ENCODE results near the gene C5orf22.
"Not testable (repeated sequence)": the region's sequence is repeated elsewhere in the genome, so short reads cannot be mapped to it uniquely, and the experiment has no call there.

C5orf22 gene

DNA sequence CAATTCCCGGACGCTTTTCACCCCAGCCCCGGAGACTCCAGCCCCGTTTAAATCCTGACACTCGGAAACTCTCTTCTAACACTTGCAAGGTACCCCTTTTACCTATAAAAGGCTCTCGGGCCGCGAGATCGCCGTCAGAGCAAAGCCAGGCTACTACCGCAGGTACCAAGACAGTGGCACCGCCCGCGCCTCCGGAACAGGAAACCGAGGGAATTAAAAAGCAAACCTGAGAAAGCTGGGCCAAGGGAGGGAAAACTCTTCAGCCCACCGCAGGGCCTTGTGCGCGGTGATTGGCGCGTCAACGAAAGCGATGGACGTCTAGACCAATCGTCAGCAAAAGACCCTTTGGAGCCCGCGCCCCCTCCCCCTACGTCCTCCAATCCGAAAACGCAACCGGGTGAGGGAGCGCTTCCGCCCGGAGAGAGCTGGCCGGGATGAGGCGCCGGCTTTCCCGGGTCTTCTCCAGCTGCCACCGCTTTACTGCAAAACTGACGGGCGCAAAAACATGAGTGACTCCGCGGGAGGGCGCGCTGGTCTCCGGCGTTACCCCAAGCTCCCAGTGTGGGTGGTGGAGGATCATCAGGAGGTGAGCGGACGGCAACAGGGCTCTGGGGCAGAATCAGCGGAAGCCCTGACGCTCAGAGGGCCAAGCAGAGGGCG is at the start of gene C5orf22, which contains the start of gene DROSHA:
Gene C5orf22 (plus strand): TSS at position 414 of the 660 bp plus-strand sequence. CDS start 92 bp downstream, at position 506.
Gene DROSHA (minus strand): TSS at position 206 of the 660 bp plus-strand sequence. CDS start 3,034 bp downstream, outside the sequence.
- peak; percentile 90 to 93 for DNase-seq (ENCODE audit: low read depth in 2 of 2)

DNA sequence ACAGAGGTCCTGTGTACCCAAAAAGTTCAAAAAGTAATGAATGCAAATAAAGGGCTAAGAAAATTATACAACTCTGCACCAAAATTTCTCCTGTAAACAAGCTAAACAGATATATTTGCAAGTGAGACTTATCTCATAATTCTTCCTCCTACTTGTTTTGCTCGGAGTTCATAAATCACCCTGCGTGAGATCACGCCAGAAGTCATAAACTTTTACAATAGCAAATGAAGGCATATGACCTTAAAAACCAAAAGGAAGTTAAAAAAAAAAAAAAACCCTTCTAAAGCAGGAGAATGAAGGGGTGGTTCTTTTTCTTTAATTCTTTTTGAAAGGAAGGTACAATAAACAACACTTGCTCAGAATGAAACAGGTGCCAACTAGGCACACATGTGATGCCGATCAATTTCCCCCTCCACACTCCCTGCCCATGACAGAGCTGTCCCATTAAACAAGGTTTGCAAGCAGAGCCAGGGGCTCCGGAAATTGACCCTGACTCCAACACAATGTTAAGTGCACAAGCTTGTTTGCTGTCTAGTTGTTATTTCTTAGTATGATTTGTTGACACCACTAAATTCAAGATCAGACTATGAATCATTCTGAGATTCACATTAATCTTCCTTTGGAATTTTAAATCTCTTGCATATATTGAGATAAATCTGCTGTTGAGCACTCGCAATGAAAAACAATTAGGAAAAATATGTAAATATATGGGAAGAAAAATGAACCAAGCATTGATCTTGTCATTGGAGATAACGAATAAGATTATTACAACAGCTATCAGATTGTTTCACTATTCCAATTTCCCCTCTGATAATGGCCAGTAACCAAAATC is 46.5 kb upstream of the C5orf22 start:
- DNase-seq (ENCODE audit: low read depth in 2 of 2): no peak

DNA sequence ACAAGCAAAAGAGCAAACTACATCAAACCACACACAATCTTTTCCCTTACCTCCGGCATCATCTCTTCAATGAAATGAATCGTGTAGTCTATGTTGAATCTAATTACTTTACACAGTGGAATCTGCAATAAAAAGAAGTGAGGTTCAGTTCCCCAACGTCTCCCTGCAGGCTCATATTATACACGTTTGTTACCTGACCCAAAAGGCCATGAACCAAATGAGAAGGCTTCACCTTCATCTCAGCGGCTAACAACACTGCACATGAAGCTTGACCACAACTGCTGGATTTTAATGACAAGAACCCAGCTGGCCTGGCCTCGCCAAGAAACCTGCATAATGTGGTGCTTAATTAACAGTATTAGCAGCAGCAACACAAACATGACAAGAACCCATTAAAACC is 45.7 kb upstream of the C5orf22 start:
- no peak for DNase-seq (ENCODE audit: low read depth in 2 of 2)

DNA sequence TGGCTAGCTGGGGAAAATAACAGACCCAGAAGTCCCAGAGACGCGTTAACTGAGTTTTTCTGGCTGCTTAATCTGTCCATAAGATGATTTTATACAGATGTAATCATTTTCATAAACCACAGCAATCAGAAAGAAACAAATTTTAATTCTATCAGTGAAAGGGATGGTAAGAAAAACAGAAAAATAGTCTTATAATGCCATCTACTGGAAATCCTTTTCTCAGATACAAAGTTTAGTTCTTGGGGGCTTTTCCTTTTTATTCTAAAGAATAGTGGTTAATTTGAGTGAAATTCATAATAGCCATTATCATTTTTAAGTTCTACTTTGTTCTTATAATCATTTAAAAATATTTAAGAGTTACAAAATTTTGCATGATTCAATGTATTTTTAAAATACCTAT is 44.6 kb upstream of the C5orf22 start:
- no peak for DNase-seq (ENCODE audit: low read depth in 2 of 2)

DNA sequence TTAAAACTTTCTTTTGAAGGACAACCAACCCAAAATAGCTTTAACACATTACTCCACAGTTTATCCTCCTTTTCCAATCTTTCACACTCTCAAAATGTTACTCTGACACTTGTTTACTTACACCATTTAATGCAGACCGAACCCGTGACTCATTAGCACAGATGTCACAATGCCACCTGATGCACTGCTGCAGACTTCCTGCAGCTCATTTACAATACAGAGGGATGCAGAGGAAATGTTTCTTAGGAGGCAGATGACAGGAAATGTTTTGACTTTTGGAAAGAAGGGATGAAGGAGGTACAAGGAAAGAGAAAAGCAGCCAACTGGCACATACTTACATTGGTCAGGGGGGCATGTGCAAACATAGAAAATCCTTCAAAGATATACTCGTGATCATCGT is 39.2 kb upstream of the C5orf22 start:
- DNase-seq (ENCODE audit: low read depth in 2 of 2): no peak

DNA sequence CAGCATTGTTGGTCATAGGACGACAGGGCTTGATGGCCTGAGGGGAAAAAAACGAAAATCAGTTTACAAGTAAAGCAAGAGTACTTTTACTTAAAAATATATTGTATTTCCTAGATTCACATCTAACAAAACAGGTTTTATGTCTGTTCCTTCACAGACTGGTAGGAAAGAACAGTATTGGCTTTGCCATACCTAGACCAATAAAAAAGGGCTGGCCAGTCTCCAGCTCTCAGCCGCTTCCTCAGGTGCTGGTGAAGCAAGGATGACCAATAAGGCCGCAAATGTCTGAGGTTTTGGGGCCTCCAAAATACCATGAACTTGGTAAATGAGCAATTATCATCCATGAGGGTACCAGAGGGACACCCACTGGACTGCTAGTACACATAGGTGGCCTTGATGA is 36.8 kb upstream of the C5orf22 start:
- no peak for DNase-seq (ENCODE audit: low read depth in 2 of 2)

DNA sequence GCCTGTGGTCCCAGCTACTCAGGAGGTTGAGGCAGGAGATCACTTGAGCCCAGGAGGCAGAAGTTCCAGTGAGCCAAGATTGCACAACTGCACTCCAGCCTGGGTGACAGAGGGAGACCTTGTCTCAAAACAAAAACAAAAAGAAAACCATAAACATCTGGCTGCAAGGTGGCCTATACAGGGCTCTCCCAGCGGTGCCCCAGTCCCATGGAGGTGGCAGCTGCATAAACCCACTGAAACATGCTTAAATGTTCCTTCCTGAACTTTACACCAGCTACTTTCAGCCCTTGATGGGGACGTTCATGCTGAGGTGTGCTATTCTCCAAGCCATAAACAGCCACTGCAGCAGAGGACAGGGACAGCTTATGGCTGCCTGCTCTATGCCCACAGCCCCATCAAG is 35.8 kb upstream of the C5orf22 start:
- DNase-seq (ENCODE audit: low read depth in 2 of 2): no peak

DNA sequence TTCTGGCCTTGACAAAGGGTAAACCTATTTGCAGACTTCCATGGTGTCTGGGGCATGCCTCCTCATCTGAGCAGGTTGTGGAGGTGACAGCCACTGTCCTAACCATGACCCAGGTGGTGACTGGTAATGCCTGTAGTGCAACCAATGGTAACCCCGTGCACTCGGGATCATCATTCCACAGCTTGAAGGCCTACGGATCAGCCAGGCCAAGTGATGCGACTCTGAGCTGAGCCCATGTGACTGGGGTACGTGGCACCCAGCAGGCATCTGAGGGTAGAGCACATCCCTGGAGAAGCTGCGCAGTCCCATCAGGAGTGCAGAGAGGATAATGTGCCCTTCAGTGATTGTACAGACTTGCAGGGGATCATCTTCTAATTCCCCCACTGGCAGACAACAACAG is 35.2 kb upstream of the C5orf22 start:
- no peak for DNase-seq (ENCODE audit: low read depth in 2 of 2)

DNA sequence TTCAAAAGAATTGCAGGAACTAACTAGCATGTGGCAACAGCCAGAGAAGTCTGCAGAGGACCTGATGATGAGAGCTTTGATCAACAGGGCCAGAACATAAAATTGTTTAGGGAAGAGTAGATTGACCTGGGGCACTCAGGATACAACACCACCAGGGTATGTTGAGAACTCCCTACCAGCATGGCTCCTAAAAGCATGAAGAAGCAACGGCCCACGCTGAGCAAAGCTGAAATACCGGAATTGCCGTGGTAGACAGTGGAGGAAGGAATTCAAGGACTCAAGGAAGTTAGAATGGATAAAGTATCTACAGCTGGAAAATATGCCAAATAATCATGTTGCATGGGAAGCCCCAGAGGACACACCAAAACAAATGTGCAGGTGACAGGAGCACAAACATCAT is 31.8 kb upstream of the C5orf22 start:
- DNase-seq (ENCODE audit: low read depth in 2 of 2): no peak

DNA sequence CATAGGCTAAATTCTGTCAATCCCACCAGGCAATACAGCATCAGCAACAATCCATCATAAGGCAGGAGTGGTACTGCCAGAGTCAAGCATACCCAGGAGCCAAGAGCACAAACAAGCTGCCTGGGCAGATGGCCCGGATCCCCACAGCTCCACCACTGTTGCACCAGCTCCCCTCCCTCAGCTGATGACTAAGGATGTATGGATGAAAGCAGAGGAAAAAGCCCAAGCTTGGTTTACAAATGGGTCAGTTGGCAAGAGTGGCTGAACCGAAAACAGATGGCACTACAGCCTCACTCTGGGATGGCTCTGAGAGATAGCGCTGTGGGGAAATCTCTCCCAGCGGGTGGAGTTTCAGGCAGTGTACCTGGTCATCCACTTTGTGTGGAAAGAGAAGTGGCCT is 29.6 kb upstream of the C5orf22 start:
- no peak for DNase-seq (ENCODE audit: low read depth in 2 of 2)

DNA sequence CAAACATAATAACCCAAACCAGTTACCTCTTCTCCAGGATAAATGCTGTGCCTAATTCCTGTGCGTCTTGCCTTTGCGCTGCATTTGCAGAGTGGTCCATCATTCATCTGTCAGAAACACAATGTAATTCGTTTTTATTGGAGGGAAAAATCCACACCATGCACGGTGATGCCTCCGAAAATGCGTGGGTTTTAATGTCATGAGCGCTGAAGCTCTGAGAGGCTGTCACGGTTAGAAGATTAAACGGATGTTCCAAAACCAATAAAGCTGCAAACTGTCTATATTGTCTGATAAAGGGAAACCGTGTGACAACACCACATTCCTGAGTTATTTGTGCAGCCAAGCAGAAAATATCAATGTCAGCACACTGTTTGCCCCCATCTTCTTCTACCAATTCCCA is 27.6 kb upstream of the C5orf22 start:
- no peak for DNase-seq (ENCODE audit: low read depth in 2 of 2)

DNA sequence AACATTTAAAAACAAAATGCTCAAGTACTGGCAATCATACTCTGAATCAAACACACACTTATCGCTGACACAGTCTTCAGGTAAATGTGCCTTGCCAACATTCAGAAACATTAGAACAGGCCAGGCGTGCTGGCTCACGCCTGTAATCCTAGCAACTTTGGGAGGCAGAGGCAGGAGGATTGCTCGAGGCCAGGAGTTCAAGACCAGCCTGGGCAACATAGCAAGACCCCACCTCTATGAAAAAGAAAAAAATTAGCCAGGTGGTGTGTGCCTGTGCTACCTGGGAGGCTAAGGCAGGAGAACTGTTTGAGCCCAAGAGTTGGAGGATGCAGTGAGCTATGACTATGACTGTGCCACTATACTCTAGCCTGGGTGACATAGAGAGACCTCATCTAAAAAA is 20.8 kb upstream of the C5orf22 start:
- DNase-seq (ENCODE audit: low read depth in 2 of 2): no peak

DNA sequence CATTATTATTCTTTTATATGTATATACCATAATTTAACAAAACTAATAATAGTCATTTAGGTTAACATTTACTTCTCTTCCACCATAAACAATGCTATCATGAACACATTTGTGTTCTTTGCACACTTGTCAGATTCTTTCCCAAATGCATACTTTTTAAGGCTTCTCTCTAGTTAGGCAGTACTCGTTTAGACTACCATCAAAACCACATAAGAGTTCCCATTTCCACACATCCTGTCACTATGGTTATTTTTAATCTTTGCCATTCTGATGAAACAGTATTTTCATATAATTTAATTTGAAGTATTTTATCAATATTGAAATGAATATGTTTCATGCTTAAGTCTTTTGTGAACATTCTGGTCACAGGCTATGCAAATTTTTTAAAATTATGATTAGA is 15.3 kb upstream of the C5orf22 start:
- no peak for DNase-seq (ENCODE audit: low read depth in 2 of 2)

DNA sequence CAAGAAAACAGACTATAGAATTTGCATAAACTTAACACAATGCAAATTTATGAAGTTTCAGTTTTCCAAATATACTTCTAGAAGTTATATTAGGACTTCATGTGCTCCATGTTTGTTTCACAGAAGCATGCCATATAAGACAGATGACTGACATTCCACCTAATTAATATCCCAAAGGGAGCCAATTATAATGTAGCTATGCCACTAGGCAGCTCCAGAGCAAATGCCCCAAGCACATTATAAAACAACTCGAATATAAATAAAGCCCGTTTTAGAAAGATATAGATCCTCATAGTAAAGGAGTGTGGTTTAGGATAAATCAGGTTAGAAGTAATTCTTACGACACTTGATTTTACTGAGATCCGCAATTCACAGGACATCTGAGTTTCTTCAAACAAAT is 9.1 kb upstream of the C5orf22 start:
- no peak for DNase-seq (ENCODE audit: low read depth in 2 of 2)

DNA sequence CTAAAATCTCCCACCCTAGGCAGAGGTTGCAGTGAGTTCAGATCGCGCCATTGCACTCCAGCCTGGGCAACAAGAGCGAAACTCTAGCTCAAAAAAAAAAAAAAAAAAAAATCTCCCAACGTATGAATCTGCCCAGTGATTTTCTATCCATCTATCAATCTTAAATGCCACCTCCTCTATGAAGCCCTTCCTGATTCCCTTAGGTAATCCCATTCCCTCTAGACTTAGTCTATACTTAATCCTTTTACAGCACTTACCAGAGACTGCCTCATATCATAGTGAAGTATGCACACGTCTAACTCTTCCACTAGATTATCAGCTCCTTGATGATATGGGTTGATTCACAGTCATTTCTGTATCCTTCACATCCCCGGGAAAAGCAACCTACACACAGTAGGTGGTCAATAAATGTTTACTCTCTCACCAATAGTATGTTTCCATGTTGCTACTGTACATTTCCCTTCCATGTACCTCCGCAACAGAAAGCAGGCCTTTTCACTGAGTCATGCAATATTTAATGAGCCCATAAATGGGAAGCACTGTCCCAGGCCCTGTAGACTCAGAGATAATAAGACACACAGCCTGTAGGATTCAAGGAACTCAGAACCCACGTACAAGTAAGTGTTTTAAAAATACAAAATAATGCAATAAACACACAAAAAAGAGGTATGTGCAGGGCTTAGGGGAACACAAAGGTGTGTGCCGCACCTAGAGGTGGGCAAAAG is 1.4 kb upstream of the C5orf22 start:
- no peak for DNase-seq (ENCODE audit: low read depth in 2 of 2)

DNA sequence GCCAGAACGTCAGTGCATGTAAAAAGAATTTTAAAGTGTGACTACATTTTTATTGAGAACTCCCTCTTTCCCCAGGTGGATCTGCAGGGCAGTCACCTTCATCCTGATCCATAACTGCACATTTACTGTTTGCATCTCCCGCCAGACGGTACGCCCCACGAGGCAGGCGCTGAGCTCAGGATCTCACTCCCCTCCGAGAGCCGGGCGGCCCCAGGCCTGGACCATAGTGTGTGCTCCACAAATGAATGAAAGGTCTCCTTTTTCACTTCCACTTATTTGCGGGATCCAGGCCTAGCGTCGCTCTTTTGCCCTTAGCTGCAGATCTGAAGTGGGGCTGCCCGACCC is 586 bp upstream of the C5orf22 start:
- DNase-seq (ENCODE audit: low read depth in 2 of 2): no peak

DNA sequence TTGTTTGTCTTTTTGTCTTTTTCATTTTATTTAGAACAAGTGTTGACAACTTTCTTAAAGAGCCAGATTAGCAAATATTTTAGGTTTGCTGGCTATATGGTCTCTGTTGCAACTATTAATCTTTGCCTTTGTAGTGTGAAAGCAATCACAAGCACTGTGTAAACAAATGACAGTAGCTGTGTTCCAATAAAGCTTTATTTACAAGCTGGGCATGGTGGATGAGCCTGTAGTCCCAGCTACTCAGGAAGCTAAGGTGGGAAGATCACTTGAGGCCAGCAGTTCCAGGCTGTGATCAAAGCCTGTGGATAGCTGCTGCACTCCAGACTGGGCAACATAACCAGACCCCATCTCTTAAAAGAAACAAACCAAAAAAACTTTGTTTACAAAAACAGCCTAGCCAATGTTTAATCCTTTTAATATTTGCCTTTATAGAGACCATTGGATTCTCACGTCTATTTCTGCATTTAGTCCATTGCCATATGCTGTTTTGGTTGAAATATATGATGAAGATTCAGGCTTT is 2.5 kb downstream of the C5orf22 start:
- no peak for DNase-seq (ENCODE audit: low read depth in 2 of 2)

DNA sequence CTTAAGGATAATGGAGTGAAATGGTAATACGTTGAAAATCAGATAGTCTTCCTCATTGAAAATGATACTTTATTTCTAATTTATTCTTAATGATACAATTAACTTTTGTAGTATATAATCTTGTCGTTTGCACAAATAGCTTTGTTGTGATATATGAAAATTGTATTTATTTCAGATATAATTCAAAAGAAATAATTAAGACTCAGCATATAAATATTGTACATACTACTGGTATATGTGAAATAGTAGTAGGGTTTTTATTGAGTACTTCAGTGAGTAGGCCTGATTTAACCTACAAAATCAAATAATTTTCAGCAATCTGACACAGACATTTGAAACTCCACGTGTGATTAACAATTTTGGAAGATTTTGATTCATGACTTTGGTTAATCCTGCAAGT is 4.8 kb downstream of the C5orf22 start:
- no peak for DNase-seq (ENCODE audit: low read depth in 2 of 2)

DNA sequence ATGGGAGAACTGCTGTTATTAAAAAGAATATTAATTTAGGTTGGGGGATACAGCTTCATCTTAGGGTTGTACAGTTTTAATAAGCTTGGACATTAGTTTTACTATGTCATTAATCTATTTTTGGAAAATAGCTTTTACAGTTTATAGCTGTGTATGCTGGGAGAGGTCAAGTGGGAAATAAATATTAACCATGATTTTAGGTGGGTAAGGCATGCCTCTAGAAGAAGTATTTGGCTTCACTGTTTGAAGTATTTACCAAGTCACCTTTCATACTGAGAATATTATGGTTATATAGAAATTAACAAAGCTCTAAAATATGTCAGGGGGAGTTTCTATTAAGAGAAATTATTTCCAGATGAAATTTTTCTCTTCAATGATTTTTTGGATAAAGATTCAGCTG is 5.2 kb downstream of the C5orf22 start:
- no peak for DNase-seq (ENCODE audit: low read depth in 2 of 2)

DNA sequence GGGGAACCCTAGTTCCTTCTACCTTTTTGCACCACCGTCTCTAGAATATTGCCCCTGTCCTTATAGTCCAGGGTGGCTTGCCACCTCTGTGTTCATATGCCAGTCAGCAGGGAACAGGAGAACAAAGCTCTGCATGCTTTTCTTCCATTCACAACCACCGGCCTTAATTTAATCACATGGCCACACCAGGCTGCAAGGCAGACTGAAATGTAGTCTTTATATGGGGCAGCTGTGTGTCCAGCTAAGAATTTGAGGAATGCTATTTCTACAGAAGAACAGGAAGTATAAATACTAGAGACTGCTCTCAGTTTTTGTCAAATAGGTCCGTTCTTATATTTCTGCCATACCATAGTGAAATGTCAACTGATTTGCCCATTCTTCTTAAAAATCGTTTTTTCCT is 5.8 kb downstream of the C5orf22 start:
- DNase-seq (ENCODE audit: low read depth in 2 of 2): no peak

DNA sequence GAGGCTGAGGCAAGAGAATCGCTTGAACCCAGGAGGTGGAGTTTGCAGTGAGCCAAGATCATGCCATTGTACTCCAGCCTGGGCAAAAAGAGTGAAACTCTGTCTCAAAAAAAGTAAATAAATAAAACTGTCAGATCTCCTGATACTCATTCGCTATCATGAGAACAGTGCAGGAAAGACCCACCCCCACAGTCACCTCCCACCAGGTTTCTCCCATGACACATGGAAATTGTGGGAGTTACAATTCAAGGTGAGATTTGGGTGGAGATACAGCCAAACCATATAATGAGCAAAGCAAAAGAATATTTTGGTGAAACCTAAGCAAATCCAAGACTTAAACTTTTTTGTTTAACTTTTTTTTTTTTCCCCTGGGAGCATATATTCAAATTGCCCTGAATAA is 17.0 kb downstream of the C5orf22 start:
- not testable (repeated sequence) for DNase-seq (ENCODE audit: low read depth in 2 of 2)

DNA sequence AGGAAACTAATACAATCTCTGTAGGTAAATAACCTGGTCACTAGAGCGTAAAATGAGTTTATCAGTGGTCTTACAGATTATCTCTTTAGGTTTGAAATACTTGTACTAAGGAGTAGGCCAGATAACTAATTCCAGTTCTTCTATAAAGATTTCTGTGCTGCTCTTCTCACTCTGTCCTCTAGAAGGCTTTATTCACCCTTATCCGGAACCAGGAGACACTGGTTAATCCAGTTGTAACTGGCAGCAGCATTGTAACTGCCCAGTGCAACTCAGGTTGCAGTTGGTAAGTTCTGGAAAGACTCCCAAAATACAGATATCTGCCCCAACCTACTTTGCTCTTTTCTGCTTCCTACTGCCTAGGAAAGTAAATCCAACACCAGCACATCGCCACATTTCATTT is 19.8 kb downstream of the C5orf22 start:
- no peak for DNase-seq (ENCODE audit: low read depth in 2 of 2)

DNA sequence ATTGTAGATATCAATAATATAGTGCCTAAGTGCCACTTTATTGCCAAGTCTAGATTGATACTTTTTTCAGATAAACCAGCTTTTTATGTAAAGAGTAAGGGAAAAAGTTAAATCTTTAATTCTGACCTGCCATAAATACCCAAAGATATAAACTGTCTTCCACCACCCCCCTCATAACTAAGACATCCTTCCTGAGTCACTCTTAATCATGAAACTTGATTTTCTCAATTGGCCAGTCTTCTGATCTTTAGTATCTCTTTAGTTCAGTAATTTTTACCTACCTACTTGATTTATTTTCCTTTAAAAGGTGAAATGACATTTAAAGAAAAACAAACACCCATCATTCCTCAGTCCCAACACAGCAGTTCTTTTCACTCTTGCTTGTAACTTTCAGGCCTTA is 21.8 kb downstream of the C5orf22 start:
- DNase-seq (ENCODE audit: low read depth in 2 of 2): no peak

All from stimulated activated CD4-positive, alpha-beta T cell treated with anti-CD3 and anti-CD28 coated beads, Interleukin-15, amount 100 ng/mL, for 48 hours (primary cell).